ENCODE measurements around the gene NAE1. TPM values are rescaled to one million over a fixed set of nuclear protein-coding genes. Genes with fewer than 3 reads are reported as not detected.

Gene NAE1
- total RNA-seq, 1 experiment from 2014 or later, result 70.7 TPM

- no peaks in the 10 kb centered on the region for H3K9me3 ChIP-seq (ENCODE audit: control insufficient read depth, insufficient read depth, low read depth, low read length)
- CTCF ChIA-PET, result no interaction called here
- TF ChIP-seq SIN3A (IDR thresholded peaks at IDR 0.05; ENCODE audit: borderline replicate concordance, insufficient read depth, low read depth, low read length), result no peak
- no peak for TF ChIP-seq REST (IDR thresholded peaks at IDR 0.05; ENCODE audit: insufficient read depth in 1 of 2, low read depth in 2 of 2, low read length in 1 of 2)
- no peak for TF ChIP-seq TCF7L2 (IDR thresholded peaks at IDR 0.05; ENCODE audit: low read depth, low read length)
- no peak for TF ChIP-seq CTCF (IDR thresholded peaks at IDR 0.05)
- TF ChIP-seq POLR2AphosphoS5 (IDR thresholded peaks at IDR 0.05; ENCODE audit: low read depth, low read length), result no peak
- in situ Hi-C loops (cut with HindIII; ENCODE audit: low pct_unique_long_range_greater_than_20kb, low sequenced_read_pairs), result no loop called here
- no TSS peak for BruUV-seq (replicated peaks)
- no peaks in the 10 kb centered on the region for H3K27me3 ChIP-seq (ENCODE audit: control insufficient read depth, insufficient read depth, low read length)
- intact Hi-C loops (cut with micrococcal nuclease; ENCODE audit: unreplicated experiment), result no loop called here
- H3K27ac ChIP-seq (ENCODE audit: low read length), result no peak overlapping the region
- no peak for ATAC-seq
- no peak for DNase-seq (ENCODE audit: low read depth, low spot score)
- H3K4me1 ChIP-seq (ENCODE audit: control insufficient read depth, insufficient read depth, low read length), result no peaks in the 10 kb centered on the region; the same call in 1 of the 2 replicates
- no peaks in the 10 kb centered on the region for H3K36me3 ChIP-seq (ENCODE audit: control insufficient read depth, insufficient read depth, low read length)
- POLR2A ChIA-PET, result no interaction called here
- H3K4me3 ChIP-seq (ENCODE audit: low read depth in 2 of 2, low read length in 2 of 2), result no peak overlapping the region
These were observed 32.9 kb upstream of the NAE1 start for GRCh38 chr16:66863707-66864106.

GRCh38 chr16:66862023-66862520, 31.3 kb upstream of the NAE1 start:
- in situ Hi-C loops (cut with HindIII; ENCODE audit: low pct_unique_long_range_greater_than_20kb, low sequenced_read_pairs), result no loop called here
- POLR2A ChIA-PET, result no interaction called here

More at GRCh38 chr16:66862023-66862520, 31.3 kb upstream of the NAE1 start:
- H3K27ac ChIP-seq (ENCODE audit: low read length), result no peak overlapping the region
- no peaks in the 10 kb centered on the region for H3K9me3 ChIP-seq (ENCODE audit: control insufficient read depth, insufficient read depth, low read depth, low read length)
- BruUV-seq (replicated peaks), result no TSS peak
- no peak overlapping the region for H3K4me3 ChIP-seq (ENCODE audit: low read depth in 2 of 2, low read length in 2 of 2)
- no peak for DNase-seq (ENCODE audit: low read depth, low spot score)
- intact Hi-C loops (cut with micrococcal nuclease; ENCODE audit: unreplicated experiment), result no loop called here
- CTCF ChIA-PET, result interaction anchor here (0.8 to 1.2 kb wide), 2 partner anchors 19 to 31 kb away, joined by 3 to 4 read pairs; partner anchors contain the start of gene NAE1
- no peak for TF ChIP-seq SIN3A (IDR thresholded peaks at IDR 0.05; ENCODE audit: borderline replicate concordance, insufficient read depth, low read depth, low read length)
- no peak for TF ChIP-seq TCF7L2 (IDR thresholded peaks at IDR 0.05; ENCODE audit: low read depth, low read length)
- TF ChIP-seq REST (IDR thresholded peaks at IDR 0.05; ENCODE audit: insufficient read depth in 1 of 2, low read depth in 2 of 2, low read length in 1 of 2), result no peak
- no peak for TF ChIP-seq CTCF (IDR thresholded peaks at IDR 0.05)
- no peak for TF ChIP-seq POLR2AphosphoS5 (IDR thresholded peaks at IDR 0.05; ENCODE audit: low read depth, low read length)
- no peaks in the 10 kb centered on the region for H3K36me3 ChIP-seq (ENCODE audit: control insufficient read depth, insufficient read depth, low read length)
- ATAC-seq, result no peak
- H3K27me3 ChIP-seq (ENCODE audit: control insufficient read depth, insufficient read depth, low read length), result no peaks in the 10 kb centered on the region
- no peaks in the 10 kb centered on the region for H3K4me1 ChIP-seq (ENCODE audit: control insufficient read depth, insufficient read depth, low read length)
